Ramos (cell line): ENCODE measurements around the gene ZNF428.
"Not testable (repeated sequence)": the region's sequence is repeated elsewhere in the genome, so short reads cannot be mapped to it uniquely, and the experiment has no call there.

Experiments
- in situ Hi-C: fragments of 300-500 bp; cut with MboI; formaldehyde crosslinking; loops from one replicate; pipeline ENCODE4 v1.14.3; 2022; ENCODE audit warnings: low sequenced_read_pairs; ENCODE audit not compliant: unreplicated experiment

ZNF428 gene

GRCh38 chr19:43595605-43595998 lies 23.8 kb downstream of the ZNF428 start:
- in situ Hi-C loops = no loop called here

- in situ Hi-C loops = no loop called here
Observed at GRCh38 chr19:43594710-43595604, 24.5 kb downstream of the ZNF428 start.

GRCh38 chr19:43594081-43594697 lies 25.2 kb downstream of the ZNF428 start:
- in situ Hi-C loops = no loop called here

GRCh38 chr19:43592800-43593350 lies 26.6 kb downstream of the ZNF428 start:
- in situ Hi-C loops = no loop called here

GRCh38 chr19:43591904-43592772 lies 27.3 kb downstream of the ZNF428 start:
- in situ Hi-C loops = no loop called here

- in situ Hi-C loops = no loop called here
Observed at GRCh38 chr19:43589678-43590077, 29.8 kb downstream of the ZNF428 start.

GRCh38 chr19:43589277-43589676 lies 30.2 kb downstream of the ZNF428 start:
- in situ Hi-C loops = no loop called here

GRCh38 chr19:43587029-43587428 lies 32.4 kb downstream of the ZNF428 start:
- in situ Hi-C loops = not testable (repeated sequence)

GRCh38 chr19:43586346-43586745 lies 33.1 kb downstream of the ZNF428 start:
- in situ Hi-C loops = no loop called here

GRCh38 chr19:43584484-43584883 lies 34.9 kb downstream of the ZNF428 start:
- in situ Hi-C loops = no loop called here

- in situ Hi-C loops = no loop called here
Observed at GRCh38 chr19:43582495-43582894, 36.9 kb downstream of the ZNF428 start.

GRCh38 chr19:43581467-43581866 lies 38.0 kb downstream of the ZNF428 start:
- in situ Hi-C loops = no loop called here

- in situ Hi-C loops = no loop called here
Observed at GRCh38 chr19:43578787-43579186, 40.6 kb downstream of the ZNF428 start.

GRCh38 chr19:43575955-43576878 lies 43.2 kb downstream of the ZNF428 start:
- in situ Hi-C loops = no loop called here

GRCh38 chr19:43575156-43575950 lies 44.1 kb downstream of the ZNF428 start, which contains the start of the genes PINLYP and XRCC1:
Gene PINLYP (plus strand): TSS chr19:43575801. CDS start chr19:43577192, 1,391 bp downstream.
Gene XRCC1 (minus strand): TSS chr19:43575527. CDS start chr19:43575458, 69 bp downstream.
- in situ Hi-C loops = no loop called here

GRCh38 chr19:43574424-43575155 lies 44.8 kb downstream of the ZNF428 start:
- in situ Hi-C loops = no loop called here

- in situ Hi-C loops = no loop called here
Observed at GRCh38 chr19:43572171-43572588, 47.2 kb downstream of the ZNF428 start.
